OCI-LY7 (cell line): Measurements from ENCODE around the gene RBM15. TPM values are rescaled to one million over a fixed set of nuclear protein-coding genes. Genes with fewer than 3 reads are reported as not detected.

Experiments
- BruUV-seq: library from RNA; stranded (reverse); fragments of 400-500 nt; replicated peaks from 2 replicates; lab custom pipeline; 2021; lab: Mats Ljungman, UMichigan
- CTCF ChIA-PET: fragments of 300-600 bp; sonication (Branson Sonifier 250); formaldehyde crosslinking; loops from one replicate; lab custom pipeline; 2022; ENCODE audit warnings: antibody characterized with exemption; ENCODE audit not compliant: unreplicated experiment; lab: Charles Lee
- POLR2A ChIA-PET: fragments of 300-600 bp; sonication (Branson Sonifier 250); formaldehyde crosslinking; loops from one replicate; lab custom pipeline; 2022; ENCODE audit warnings: antibody characterized with exemption; lab: Charles Lee
- DNase-seq: peaks from one replicate; pipeline ENCODE4 v3.0.0-alpha.2; 2015; ENCODE audit warnings: low spot score
- H2AFZ ChIP-seq: fragments of 200-600 bp; sonication (generic), shearing (Covaris generic); 2 replicates; pipeline ENCODE4 v1.6.1; 2014; ENCODE audit warnings: mild to moderate bottlenecking, antibody characterized with exemption, low read length, moderate library complexity
- H3K27ac ChIP-seq: fragments of 200-600 bp; sonication (generic); 2 replicates; pipeline ENCODE4 v1.5.1; 2014; ENCODE audit warnings: mixed run types, low read depth, mild to moderate bottlenecking, moderate library complexity, low read length, inconsistent platforms; ENCODE audit not compliant: poor library complexity, severe bottlenecking
- H3K36me3 ChIP-seq: fragments of 200-600 bp; sonication (generic); 2 replicates; pipeline ENCODE4 v1.6.1; 2014; ENCODE audit warnings: mild to moderate bottlenecking, antibody characterized with exemption, low read length, moderate library complexity, mixed read lengths; ENCODE audit not compliant: insufficient read depth
- H3K4me1 ChIP-seq: fragments of 200-600 bp; sonication (generic); 2 replicates; pipeline ENCODE4 v1.5.1; 2014; ENCODE audit warnings: mild to moderate bottlenecking, low read length; ENCODE audit not compliant: insufficient read depth, poor library complexity, severe bottlenecking
- H3K4me2 ChIP-seq: fragments of 200-600 bp; sonication (generic); 2 replicates; pipeline ENCODE4 v1.6.1; 2014; ENCODE audit warnings: mild to moderate bottlenecking, low read length
- H3K4me3 ChIP-seq: fragments of 200-600 bp; sonication (generic); 2 replicates; pipeline ENCODE4 v1.5.1; 2014; ENCODE audit warnings: mild to moderate bottlenecking, low read depth, low read length; ENCODE audit not compliant: poor library complexity, severe bottlenecking
- H3K79me2 ChIP-seq: fragments of 200-600 bp; sonication (generic); 2 replicates; pipeline ENCODE4 v1.6.1; 2016; ENCODE audit warnings: low read depth, mild to moderate bottlenecking, low read length, moderate library complexity, mixed read lengths; ENCODE audit not compliant: insufficient read depth
- H3K9me2 ChIP-seq: fragments of 200-600 bp; sonication (generic); 2 replicates; pipeline ENCODE4 v1.6.1; 2016; ENCODE audit warnings: mild to moderate bottlenecking, low read length, mixed read lengths; ENCODE audit not compliant: insufficient read depth
- H3K9me3 ChIP-seq: fragments of 200-600 bp; sonication (generic); 2 replicates; pipeline ENCODE4 v1.6.1; 2014; ENCODE audit warnings: mild to moderate bottlenecking, mixed run types, low read length, mixed read lengths
- H4K20me1 ChIP-seq: fragments of 200-600 bp; sonication (generic); 2 replicates; pipeline ENCODE4 v1.6.1; 2014; ENCODE audit warnings: mild to moderate bottlenecking, antibody characterized with exemption, low read length, moderate library complexity, mixed read lengths; ENCODE audit not compliant: insufficient read depth
- EZH2phosphoT487 ChIP-seq: fragments of 200-600 bp; sonication (generic); IDR thresholded peaks from 2 replicates; pipeline ENCODE4 v1.6.1; 2018; ENCODE audit warnings: low read depth, borderline replicate concordance, mild to moderate bottlenecking, mixed run types, antibody characterized with exemption, low read length, moderate library complexity, mixed read lengths
- intact Hi-C: fragments of 100-400 bp; cut with micrococcal nuclease; formaldehyde crosslinking; loops from one replicate; pipeline ENCODE4 v1.10.0; 2022; ENCODE audit not compliant: unreplicated experiment
- total RNA-seq, 2 experiments: library from RNA; depleted of rRNA in 1 of 2; stranded (reverse); fragments of >200 nt in 1 of 2; shearing (Covaris generic) in 1 of 2; gene quantifications; 2 replicates each; pipeline ENCODE4 v1.2.3, GENCODE V29; 2014 to 2022
- TF ChIP-seq, protein P1 (sequence below): fragments of 200-600 bp; sonication (generic); conservative IDR thresholded peaks from 2 replicates; pipeline ENCODE4 v1.5.1; 2014; ENCODE audit warnings: mild to moderate bottlenecking, antibody characterized with exemption, low read length, moderate library complexity, mixed read lengths

Gene RBM15
- total RNA-seq, 2 experiments from 2014 or later = 119 to 221 TPM

DNA sequence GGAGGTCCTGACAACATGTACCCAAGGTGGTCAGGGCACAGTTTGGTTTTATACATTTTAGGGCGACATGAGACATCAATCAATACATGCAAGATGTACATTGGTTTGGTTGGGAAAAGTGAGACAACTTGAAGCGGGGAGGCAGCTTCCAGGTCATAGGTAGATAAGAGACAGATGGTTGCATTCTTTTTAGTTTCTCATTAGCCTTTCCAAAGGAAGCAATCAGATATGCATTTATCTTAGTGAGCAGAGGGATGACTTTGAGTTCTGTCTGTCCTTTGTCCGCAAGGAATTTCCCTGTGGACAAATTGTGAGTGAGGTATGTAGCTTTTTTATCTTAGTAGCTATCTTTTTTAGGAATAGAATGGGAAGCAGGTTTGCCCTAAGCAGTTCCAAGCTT, 10.5 kb upstream of the RBM15 start:
- Histone ChIP-seq H3K4me3 (no peak overlapping the region), H3K79me2 (no peaks in the 10 kb centered on the region), H2AFZ (no peak overlapping the region), H3K4me2 (no peak overlapping the region), H4K20me1 (no peaks in the 10 kb centered on the region), H3K9me2 (no peaks in the 10 kb centered on the region), H3K27ac (no peak overlapping the region), H3K36me3 (no peaks in the 10 kb centered on the region), H3K9me3 (no peaks in the 10 kb centered on the region), H3K4me1 (no peaks in the 10 kb centered on the region)
- ChIA-PET POLR2A (interaction anchor here (0.5 to 1.5 kb wide), 3 partner anchors 10 to 503 kb away, joined by 3 to 5 read pairs (median 4); partner anchors contain the start of gene RBM15), CTCF (no interaction called here)
- TF ChIP-seq EZH2phosphoT487 = no peak
- TF ChIP-seq, protein P1, sequence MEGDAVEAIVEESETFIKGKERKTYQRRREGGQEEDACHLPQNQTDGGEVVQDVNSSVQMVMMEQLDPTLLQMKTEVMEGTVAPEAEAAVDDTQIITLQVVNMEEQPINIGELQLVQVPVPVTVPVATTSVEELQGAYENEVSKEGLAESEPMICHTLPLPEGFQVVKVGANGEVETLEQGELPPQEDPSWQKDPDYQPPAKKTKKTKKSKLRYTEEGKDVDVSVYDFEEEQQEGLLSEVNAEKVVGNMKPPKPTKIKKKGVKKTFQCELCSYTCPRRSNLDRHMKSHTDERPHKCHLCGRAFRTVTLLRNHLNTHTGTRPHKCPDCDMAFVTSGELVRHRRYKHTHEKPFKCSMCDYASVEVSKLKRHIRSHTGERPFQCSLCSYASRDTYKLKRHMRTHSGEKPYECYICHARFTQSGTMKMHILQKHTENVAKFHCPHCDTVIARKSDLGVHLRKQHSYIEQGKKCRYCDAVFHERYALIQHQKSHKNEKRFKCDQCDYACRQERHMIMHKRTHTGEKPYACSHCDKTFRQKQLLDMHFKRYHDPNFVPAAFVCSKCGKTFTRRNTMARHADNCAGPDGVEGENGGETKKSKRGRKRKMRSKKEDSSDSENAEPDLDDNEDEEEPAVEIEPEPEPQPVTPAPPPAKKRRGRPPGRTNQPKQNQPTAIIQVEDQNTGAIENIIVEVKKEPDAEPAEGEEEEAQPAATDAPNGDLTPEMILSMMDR = no peak
- intact Hi-C loops = no loop called here
- BruUV-seq = no TSS peak
- no peak for DNase-seq

DNA sequence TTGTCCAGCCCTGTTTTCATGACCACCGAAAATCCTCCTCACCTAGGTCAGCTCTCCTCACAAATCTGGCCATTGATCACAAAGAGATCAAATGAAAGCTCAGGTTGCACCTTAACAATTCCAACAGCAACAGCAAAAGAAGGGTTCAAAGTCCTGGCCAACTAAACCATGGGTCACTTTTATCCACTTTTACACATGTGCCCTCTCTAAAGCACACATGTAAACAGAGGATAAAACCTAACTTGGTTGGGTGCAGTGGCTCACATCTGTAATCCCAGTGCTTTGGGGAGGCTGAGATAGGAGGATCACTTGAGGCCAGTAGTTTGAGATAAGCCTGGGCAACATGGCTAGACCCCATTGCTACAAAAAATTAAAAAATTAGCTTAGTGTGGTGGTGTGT, 3.9 kb upstream of the RBM15 start:
- Histone ChIP-seq H3K27ac (no peak overlapping the region), H3K9me3 (no peaks in the 10 kb centered on the region), H3K9me2 (no peaks in the 10 kb centered on the region), H2AFZ (no peak overlapping the region), H3K4me3 (no peak overlapping the region), H3K4me1 (peaks cover 12% of the 10 kb centered on the region), H3K36me3 (peaks cover 8% of the 10 kb centered on the region), H4K20me1 (peaks cover 3% of the 10 kb centered on the region), H3K4me2 (no peak overlapping the region), H3K79me2 (peaks cover 25% of the 10 kb centered on the region)
- intact Hi-C loops = loop anchor here (10.0 kb wide), 1 partner anchor 540 kb away; the partner anchor contains the start of gene CD53
- ChIA-PET CTCF (interaction anchor here (2.1 kb wide), 1 partner anchor 127 kb away, joined by 8 read pairs; no protein-coding TSS in a partner anchor), POLR2A (interaction anchor here (0.7 to 1.3 kb wide), 9 partner anchors 9 to 631 kb away, joined by 3 to 5 read pairs (median 3); no protein-coding TSS in a partner anchor)
- BruUV-seq = no TSS peak
- DNase-seq = no peak
- no peak for TF ChIP-seq EZH2phosphoT487
- TF ChIP-seq, protein P1 = no peak
